Measurements from ENCODE around the gene HEATR5A. TPM values are rescaled to one million over a fixed set of nuclear protein-coding genes. Genes with fewer than 3 reads are reported as not detected.
"Not testable (repeated sequence)": the region's sequence is repeated elsewhere in the genome, so short reads cannot be mapped to it uniquely, and the experiment has no call there.

HEATR5A gene
- polyA plus RNA-seq, 1 donor (not counting 4 experiments of a cell fraction or from before 2014, with no cell fraction given): 16.7 TPM

DNA sequence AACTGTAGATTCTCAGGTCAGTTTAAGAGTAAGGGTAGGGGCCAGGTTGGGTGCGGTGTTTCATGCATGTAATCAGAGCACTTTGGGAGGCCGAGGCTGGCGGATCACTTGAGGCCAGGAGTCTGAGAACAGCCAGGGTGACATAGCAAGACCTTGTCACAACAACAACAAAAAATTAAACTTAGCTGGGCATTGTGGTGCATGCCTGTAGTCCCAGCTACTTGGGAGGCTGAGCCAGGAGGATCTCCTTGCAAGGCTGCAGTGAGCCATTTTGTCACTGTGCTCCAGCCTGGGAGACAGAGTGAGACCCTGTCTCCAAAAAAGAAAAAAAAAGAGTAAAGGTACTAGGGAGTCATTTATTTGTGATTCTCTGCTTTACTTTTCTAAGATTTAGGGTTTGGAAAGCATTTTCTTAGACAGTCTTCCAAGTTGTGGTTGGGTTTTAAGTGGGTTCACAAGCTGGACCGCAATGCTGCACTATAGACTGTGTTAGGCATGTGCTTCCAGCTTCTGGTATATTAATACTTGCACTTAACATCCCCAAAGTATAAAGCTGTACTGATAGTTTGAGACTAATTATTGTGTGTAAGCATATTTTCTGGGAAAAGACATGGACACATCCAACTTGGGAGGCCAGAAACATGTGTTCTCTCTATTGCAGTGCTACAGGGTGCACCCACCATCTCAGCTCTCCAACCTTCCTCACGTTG lies 163.7 kb downstream of the HEATR5A start:
- H3K79me2 ChIP-seq (ENCODE audit: control insufficient read depth, insufficient read depth, low read length): no peaks in the 10 kb centered on the region
- FAIRE-seq (no peak), DNase-seq (ENCODE audit: low read depth, low spot score) (no peak)
- no peak overlapping the region for H3K4me2 ChIP-seq (ENCODE audit: control insufficient read depth, extremely low read depth, insufficient read depth, low read depth, low read length)
- dilution Hi-C loops (cut with MboI; ENCODE audit: extremely low pct_ligation_motif_present, low sequenced_read_pairs): no loop called here
- no peak overlapping the region for H3K9ac ChIP-seq (ENCODE audit: control insufficient read depth, extremely low read depth, insufficient read depth, low read length)
- H2AFZ ChIP-seq (ENCODE audit: control insufficient read depth, low read length): no peak overlapping the region
- no peaks in the 10 kb centered on the region for H4K20me1 ChIP-seq (ENCODE audit: control insufficient read depth, extremely low read depth, insufficient read depth, low read length)
- no peak overlapping the region for H3K27ac ChIP-seq (ENCODE audit: control insufficient read depth, insufficient read depth, low read length)
- no peak overlapping the region for H3K4me3 ChIP-seq (ENCODE audit: control insufficient read depth in 2 of 3, extremely low read depth in 1 of 3, insufficient read depth in 2 of 3, low read depth in 1 of 3, low read length in 3 of 3)
- H3K27me3 ChIP-seq (ENCODE audit: control insufficient read depth, extremely low read depth, insufficient read depth, low read length): no peaks in the 10 kb centered on the region
- H3K9me3 ChIP-seq (ENCODE audit: control insufficient read depth, low read depth, low read length): no peaks in the 10 kb centered on the region
- H3K9me1 ChIP-seq (ENCODE audit: control insufficient read depth, extremely low read depth, insufficient read depth, low read length): no peaks in the 10 kb centered on the region
- TF ChIP-seq, protein P1, sequence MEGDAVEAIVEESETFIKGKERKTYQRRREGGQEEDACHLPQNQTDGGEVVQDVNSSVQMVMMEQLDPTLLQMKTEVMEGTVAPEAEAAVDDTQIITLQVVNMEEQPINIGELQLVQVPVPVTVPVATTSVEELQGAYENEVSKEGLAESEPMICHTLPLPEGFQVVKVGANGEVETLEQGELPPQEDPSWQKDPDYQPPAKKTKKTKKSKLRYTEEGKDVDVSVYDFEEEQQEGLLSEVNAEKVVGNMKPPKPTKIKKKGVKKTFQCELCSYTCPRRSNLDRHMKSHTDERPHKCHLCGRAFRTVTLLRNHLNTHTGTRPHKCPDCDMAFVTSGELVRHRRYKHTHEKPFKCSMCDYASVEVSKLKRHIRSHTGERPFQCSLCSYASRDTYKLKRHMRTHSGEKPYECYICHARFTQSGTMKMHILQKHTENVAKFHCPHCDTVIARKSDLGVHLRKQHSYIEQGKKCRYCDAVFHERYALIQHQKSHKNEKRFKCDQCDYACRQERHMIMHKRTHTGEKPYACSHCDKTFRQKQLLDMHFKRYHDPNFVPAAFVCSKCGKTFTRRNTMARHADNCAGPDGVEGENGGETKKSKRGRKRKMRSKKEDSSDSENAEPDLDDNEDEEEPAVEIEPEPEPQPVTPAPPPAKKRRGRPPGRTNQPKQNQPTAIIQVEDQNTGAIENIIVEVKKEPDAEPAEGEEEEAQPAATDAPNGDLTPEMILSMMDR (optimal IDR thresholded peaks at IDR 0.05 in 1 of 3, IDR thresholded peaks at IDR 0.05 in 1 of 3, conservative IDR thresholded peaks at IDR 0.05 in 1 of 3; ENCODE audit: extremely low read depth in 1 of 3, insufficient read depth in 2 of 3, low read length in 3 of 3): no peak
- TF ChIP-seq EZH2 (IDR thresholded peaks at IDR 0.05; ENCODE audit: low read length): no peak
- no peaks in the 10 kb centered on the region for H3K36me3 ChIP-seq (ENCODE audit: control insufficient read depth in 2 of 2, extremely low read depth in 1 of 2, insufficient read depth in 2 of 2, low read length in 2 of 2)
- H3K4me1 ChIP-seq (ENCODE audit: control insufficient read depth, extremely low read depth, insufficient read depth, low read length): peaks cover 4% of the 10 kb centered on the region

DNA sequence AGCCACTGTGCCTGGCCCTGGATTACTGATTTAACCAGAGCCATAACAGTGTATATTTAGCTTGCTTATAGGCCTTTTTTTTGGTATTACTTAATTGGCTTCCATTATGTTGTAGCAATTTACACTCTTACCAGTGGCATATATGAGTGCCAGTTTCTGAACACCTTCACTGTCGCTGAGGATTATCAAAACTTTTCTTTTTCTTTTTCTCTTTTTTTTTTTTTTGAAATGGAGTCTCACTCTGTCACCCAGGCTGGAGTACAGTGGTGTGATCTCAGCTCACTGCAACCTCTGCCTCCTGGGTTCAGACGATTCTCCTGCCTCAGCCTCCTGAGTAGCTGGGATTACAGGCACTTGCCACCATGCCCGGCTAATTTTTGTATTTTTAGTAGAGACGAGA lies 164.4 kb downstream of the HEATR5A start:
- DNase-seq (ENCODE audit: low read depth, low spot score): not testable (repeated sequence)

DNA sequence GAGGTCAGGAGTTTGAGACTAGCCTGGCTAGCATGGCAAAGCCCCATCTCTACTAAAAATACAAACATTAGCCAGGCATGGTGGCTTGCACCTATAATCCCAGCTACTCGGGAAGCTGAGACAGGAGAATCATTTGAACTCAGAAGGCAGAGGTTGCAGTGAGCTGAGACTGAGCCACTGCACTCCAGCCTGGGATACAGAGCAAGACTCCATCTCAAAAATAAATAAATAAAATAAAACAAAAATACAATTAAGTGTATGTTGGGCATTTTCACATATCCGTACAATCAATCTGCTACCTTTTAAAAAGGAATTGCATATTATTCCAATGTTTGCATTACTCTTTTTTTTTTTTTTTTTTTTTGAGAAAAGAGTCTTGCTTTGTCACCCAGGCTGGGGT lies 165.1 kb downstream of the HEATR5A start:
- no peak for FAIRE-seq
- Histone ChIP-seq H3K9me1 (ENCODE audit: control insufficient read depth, extremely low read depth, insufficient read depth, low read length) (no peaks in the 10 kb centered on the region), H3K36me3 (ENCODE audit: control insufficient read depth in 2 of 2, extremely low read depth in 1 of 2, insufficient read depth in 2 of 2, low read length in 2 of 2) (no peaks in the 10 kb centered on the region), H3K4me2 (ENCODE audit: control insufficient read depth, extremely low read depth, insufficient read depth, low read depth, low read length) (no peak overlapping the region), H4K20me1 (ENCODE audit: control insufficient read depth, extremely low read depth, insufficient read depth, low read length) (no peaks in the 10 kb centered on the region), H3K27ac (ENCODE audit: control insufficient read depth, insufficient read depth, low read length) (no peak overlapping the region), H3K9ac (ENCODE audit: control insufficient read depth, extremely low read depth, insufficient read depth, low read length) (no peak overlapping the region), H3K4me3 (ENCODE audit: control insufficient read depth in 2 of 3, extremely low read depth in 1 of 3, insufficient read depth in 2 of 3, low read depth in 1 of 3, low read length in 3 of 3) (no peak overlapping the region), H3K4me1 (ENCODE audit: control insufficient read depth, extremely low read depth, insufficient read depth, low read length) (peaks cover 6% of the 10 kb centered on the region), H2AFZ (ENCODE audit: control insufficient read depth, low read length) (no peak overlapping the region), H3K79me2 (ENCODE audit: control insufficient read depth, insufficient read depth, low read length) (no peaks in the 10 kb centered on the region), H3K9me3 (ENCODE audit: control insufficient read depth, low read depth, low read length) (no peaks in the 10 kb centered on the region), H3K27me3 (ENCODE audit: control insufficient read depth, extremely low read depth, insufficient read depth, low read length) (no peaks in the 10 kb centered on the region)
- TF ChIP-seq, protein P1 (optimal IDR thresholded peaks at IDR 0.05 in 1 of 3, IDR thresholded peaks at IDR 0.05 in 1 of 3, conservative IDR thresholded peaks at IDR 0.05 in 1 of 3; ENCODE audit: extremely low read depth in 1 of 3, insufficient read depth in 2 of 3, low read length in 3 of 3): no peak
- no peak for TF ChIP-seq EZH2 (IDR thresholded peaks at IDR 0.05; ENCODE audit: low read length)
- DNase-seq (ENCODE audit: low read depth, low spot score): no peak
- dilution Hi-C loops (cut with MboI; ENCODE audit: extremely low pct_ligation_motif_present, low sequenced_read_pairs): no loop called here

More for the DNA sequence above, 164.4 kb downstream of the HEATR5A start:
- H3K79me2 ChIP-seq (ENCODE audit: control insufficient read depth, insufficient read depth, low read length); H2AFZ ChIP-seq (ENCODE audit: control insufficient read depth, low read length); FAIRE-seq; H4K20me1 ChIP-seq (ENCODE audit: control insufficient read depth, extremely low read depth, insufficient read depth, low read length); H3K27ac ChIP-seq (ENCODE audit: control insufficient read depth, insufficient read depth, low read length); dilution Hi-C loops (cut with MboI; ENCODE audit: extremely low pct_ligation_motif_present, low sequenced_read_pairs); H3K36me3 ChIP-seq (ENCODE audit: control insufficient read depth in 2 of 2, extremely low read depth in 1 of 2, insufficient read depth in 2 of 2, low read length in 2 of 2); H3K4me1 ChIP-seq (ENCODE audit: control insufficient read depth, extremely low read depth, insufficient read depth, low read length); H3K27me3 ChIP-seq (ENCODE audit: control insufficient read depth, extremely low read depth, insufficient read depth, low read length); H3K9me3 ChIP-seq (ENCODE audit: control insufficient read depth, low read depth, low read length); H3K9ac ChIP-seq (ENCODE audit: control insufficient read depth, extremely low read depth, insufficient read depth, low read length); H3K4me2 ChIP-seq (ENCODE audit: control insufficient read depth, extremely low read depth, insufficient read depth, low read depth, low read length); H3K4me3 ChIP-seq (ENCODE audit: control insufficient read depth in 2 of 3, extremely low read depth in 1 of 3, insufficient read depth in 2 of 3, low read depth in 1 of 3, low read length in 3 of 3); H3K9me1 ChIP-seq (ENCODE audit: control insufficient read depth, extremely low read depth, insufficient read depth, low read length): not testable (repeated sequence)

Data from keratinocyte (primary cell).